Endodermal cell (in vitro differentiated cells): ENCODE measurements around the gene MX1. TPM values are rescaled to one million over a fixed set of nuclear protein-coding genes. Genes with fewer than 3 reads are reported as not detected.

Experiments used
- DNase-seq: peaks from one replicate; pipeline ENCODE4 v3.0.0-alpha.2; 2017
- H3K27ac ChIP-seq: 2 replicates; pipeline ENCODE4 v1.5.1; 2013; ENCODE audit warnings: mild to moderate bottlenecking, low read depth, low read length, moderate library complexity
- H3K27me3 ChIP-seq: 2 replicates; pipeline ENCODE4 v1.6.1; 2013; ENCODE audit warnings: mild to moderate bottlenecking, low read length, moderate library complexity; ENCODE audit not compliant: insufficient read depth, control insufficient read depth, poor library complexity, severe bottlenecking
- H3K36me3 ChIP-seq: 2 replicates; pipeline ENCODE4 v1.7.0; 2013; ENCODE audit warnings: mild to moderate bottlenecking, low read length, moderate library complexity; ENCODE audit not compliant: control insufficient read depth, insufficient read depth
- H3K4me1 ChIP-seq: one replicate; pipeline ENCODE4 v1.7.0; 2013; ENCODE audit warnings: low read length; ENCODE audit not compliant: control insufficient read depth, insufficient read depth
- H3K4me3 ChIP-seq: 2 replicates; pipeline ENCODE4 v1.5.1; 2013; ENCODE audit warnings: mild to moderate bottlenecking, low read length, moderate library complexity
- H3K9ac ChIP-seq: 2 replicates; pipeline ENCODE4 v1.6.1; 2013; ENCODE audit warnings: mild to moderate bottlenecking, low read length, moderate library complexity; ENCODE audit not compliant: poor library complexity, severe bottlenecking; ENCODE audit errors: extremely low read depth
- H3K9me3 ChIP-seq: 2 replicates; pipeline ENCODE4 v1.6.1; 2013; ENCODE audit warnings: mild to moderate bottlenecking, low read length, moderate library complexity; ENCODE audit not compliant: control insufficient read depth
- H3K27ac Mint-ChIP-seq: 2 replicates; pipeline ENCODE4 v1.8.0; 2020; ENCODE audit warnings: mixed read lengths
- H3K27me3 Mint-ChIP-seq: 2 replicates; pipeline ENCODE4 v1.8.0; 2021; ENCODE audit warnings: mild to moderate bottlenecking, mixed read lengths; ENCODE audit not compliant: insufficient read depth
- H3K36me3 Mint-ChIP-seq: 2 replicates; pipeline ENCODE4 v1.8.0; 2020; ENCODE audit warnings: low read depth, mixed read lengths
- H3K4me1 Mint-ChIP-seq: 2 replicates; pipeline ENCODE4 v1.8.0; 2020; ENCODE audit warnings: mixed read lengths
- H3K4me3 Mint-ChIP-seq: 2 replicates; pipeline ENCODE4 v1.8.0; 2020; ENCODE audit warnings: mild to moderate bottlenecking, moderate library complexity, mixed read lengths
- H3K9me3 Mint-ChIP-seq: 2 replicates; pipeline ENCODE4 v1.8.0; 2020; ENCODE audit warnings: mild to moderate bottlenecking, mixed read lengths
- CTCF ChIP-seq: fragments of 200-600 bp; sonication (generic); conservative IDR thresholded peaks from 2 replicates; pipeline ENCODE4 v1.5.0; 2021; ENCODE audit warnings: antibody characterized with exemption, mild to moderate bottlenecking
- WGBS, 2 experiments: methylation state at CpG; one replicate each; pipeline versions ENCODE4 v1.1.5 to v1.1.7; 2013; ENCODE audit warnings: missing lambda C conversion rate in 2 of 2, mixed read lengths in 1 of 2; ENCODE audit not compliant: insufficient coverage in 1 of 2, insufficient read length in 1 of 2; 5-methylcytosine and 5-hydroxymethylcytosine counted together
- total RNA-seq, 2 donors: library from RNA; stranded (reverse); fragmentation: NEBNext Ultra II Directional in 1 of 2; extraction: Animal tissue kit (Norgen Biotek cat#: 25700) in 1 of 2; gene quantifications; 2 replicates in 1 of 2; 3 replicates in 1 of 2; pipeline ENCODE4 v1.2.1, GENCODE V29; 2021

The MX1 gene
- total RNA-seq, 2 donors from 2014 or later, result 0.42 to 0.84 TPM

GRCh38 chr21:41431788-41432548, 5.9 kb downstream of the MX1 start:
- peaks cover 17% of the 10 kb centered on the region for H3K9me3 Mint-ChIP-seq

GRCh38 chr21:41432562-41433460, 6.8 kb downstream of the MX1 start:
- no peak overlapping the region for H3K27ac Mint-ChIP-seq
- Histone ChIP-seq H3K27ac (no peak overlapping the region), H3K4me3 (no peak overlapping the region), H3K36me3 (no peaks in the 10 kb centered on the region), H3K9ac (no peak overlapping the region), H3K27me3 (peaks cover 28% of the 10 kb centered on the region), H3K4me1 (no peaks in the 10 kb centered on the region), H3K9me3 (peaks cover 10% of the 10 kb centered on the region)
- H3K27me3 Mint-ChIP-seq, result peaks cover 20% of the 10 kb centered on the region
- H3K4me1 Mint-ChIP-seq, result peaks cover 3% of the 10 kb centered on the region
- no peaks in the 10 kb centered on the region for H3K36me3 Mint-ChIP-seq
- H3K4me3 Mint-ChIP-seq, result no peak overlapping the region
- WGBS, 2 experiments, result 67 to 88% methylated on average over 5 to 8 of the region's 10 CpGs
- no peak for TF ChIP-seq CTCF
- DNase-seq, result no peak
- peaks cover 17% of the 10 kb centered on the region for H3K9me3 Mint-ChIP-seq

More at GRCh38 chr21:41431788-41432548, 5.9 kb downstream of the MX1 start:
- no peak overlapping the region for H3K4me3 ChIP-seq
- H3K36me3 Mint-ChIP-seq, result no peaks in the 10 kb centered on the region
- no peak overlapping the region for H3K27ac ChIP-seq
- H3K27me3 ChIP-seq, result peaks cover 37% of the 10 kb centered on the region
- H3K36me3 ChIP-seq, result no peaks in the 10 kb centered on the region
- H3K27ac Mint-ChIP-seq, result no peak overlapping the region
- no peak for DNase-seq
- TF ChIP-seq CTCF, result no peak
- peaks cover 28% of the 10 kb centered on the region for H3K27me3 Mint-ChIP-seq
- H3K4me1 ChIP-seq, result no peaks in the 10 kb centered on the region
- H3K4me3 Mint-ChIP-seq, result no peak overlapping the region
- H3K9me3 ChIP-seq, result peaks cover 10% of the 10 kb centered on the region
- H3K9ac ChIP-seq, result no peak overlapping the region
- whole genome bisulfite sequencing, 2 experiments, result 83 to 85% methylated on average over 13 to 16 of the region's 16 CpGs
- no peaks in the 10 kb centered on the region for H3K4me1 Mint-ChIP-seq

GRCh38 chr21:41433566-41433965, 7.5 kb downstream of the MX1 start:
- peaks cover 12% of the 10 kb centered on the region for H3K27me3 Mint-ChIP-seq
- no peak overlapping the region for H3K4me3 ChIP-seq

More at GRCh38 chr21:41433566-41433965, 7.5 kb downstream of the MX1 start:
- no peak overlapping the region for H3K27ac Mint-ChIP-seq
- Histone ChIP-seq H3K9me3 (peaks cover 10% of the 10 kb centered on the region), H3K36me3 (no peaks in the 10 kb centered on the region), H3K4me1 (no peaks in the 10 kb centered on the region), H3K27ac (no peak overlapping the region), H3K27me3 (peaks cover 21% of the 10 kb centered on the region), H3K9ac (no peak overlapping the region)
- no peak for DNase-seq
- TF ChIP-seq CTCF, result no peak
- 91 to 100% methylated on average over 1 to 2 of the region's 2 CpGs for whole genome bisulfite sequencing, 2 experiments
- peaks cover 4% of the 10 kb centered on the region for H3K4me1 Mint-ChIP-seq
- H3K36me3 Mint-ChIP-seq, result no peaks in the 10 kb centered on the region
- peaks cover 17% of the 10 kb centered on the region for H3K9me3 Mint-ChIP-seq
- no peak overlapping the region for H3K4me3 Mint-ChIP-seq
